ENCODE measurements around the gene CASP7.

CASP7 gene

GRCh38 chr10:113743594-113743993 is 63.9 kb downstream of the CASP7 start:
- H3K4me1 ChIP-seq (ENCODE audit: insufficient read depth, low read length, severe bottlenecking), result no peaks in the 10 kb centered on the region
- TF ChIP-seq, protein P1, sequence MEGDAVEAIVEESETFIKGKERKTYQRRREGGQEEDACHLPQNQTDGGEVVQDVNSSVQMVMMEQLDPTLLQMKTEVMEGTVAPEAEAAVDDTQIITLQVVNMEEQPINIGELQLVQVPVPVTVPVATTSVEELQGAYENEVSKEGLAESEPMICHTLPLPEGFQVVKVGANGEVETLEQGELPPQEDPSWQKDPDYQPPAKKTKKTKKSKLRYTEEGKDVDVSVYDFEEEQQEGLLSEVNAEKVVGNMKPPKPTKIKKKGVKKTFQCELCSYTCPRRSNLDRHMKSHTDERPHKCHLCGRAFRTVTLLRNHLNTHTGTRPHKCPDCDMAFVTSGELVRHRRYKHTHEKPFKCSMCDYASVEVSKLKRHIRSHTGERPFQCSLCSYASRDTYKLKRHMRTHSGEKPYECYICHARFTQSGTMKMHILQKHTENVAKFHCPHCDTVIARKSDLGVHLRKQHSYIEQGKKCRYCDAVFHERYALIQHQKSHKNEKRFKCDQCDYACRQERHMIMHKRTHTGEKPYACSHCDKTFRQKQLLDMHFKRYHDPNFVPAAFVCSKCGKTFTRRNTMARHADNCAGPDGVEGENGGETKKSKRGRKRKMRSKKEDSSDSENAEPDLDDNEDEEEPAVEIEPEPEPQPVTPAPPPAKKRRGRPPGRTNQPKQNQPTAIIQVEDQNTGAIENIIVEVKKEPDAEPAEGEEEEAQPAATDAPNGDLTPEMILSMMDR (IDR thresholded peaks at IDR 0.05; ENCODE audit: low read length), result no peak
- TF ChIP-seq EZH2 (IDR thresholded peaks at IDR 0.05; ENCODE audit: borderline replicate concordance, low read length), result no peak
- no peak overlapping the region for H3K4me2 ChIP-seq (ENCODE audit: low read length)
- no peaks in the 10 kb centered on the region for H4K20me1 ChIP-seq (ENCODE audit: insufficient read depth, low read length)
- no peak overlapping the region for H3K9ac ChIP-seq (ENCODE audit: low read length)
- H3K27ac ChIP-seq (ENCODE audit: low read depth, low read length, poor library complexity, severe bottlenecking), result no peak overlapping the region
- H3K27me3 ChIP-seq (ENCODE audit: insufficient read depth, low read length), result no peaks in the 10 kb centered on the region
- no peak overlapping the region for H3K4me3 ChIP-seq (ENCODE audit: low read depth, low read length, poor library complexity, severe bottlenecking)
- H3K36me3 ChIP-seq (ENCODE audit: insufficient read depth, low read length), result no peaks in the 10 kb centered on the region
- H3K79me2 ChIP-seq (ENCODE audit: insufficient read depth, low read length), result no peaks in the 10 kb centered on the region
- no peak overlapping the region for H2AFZ ChIP-seq (ENCODE audit: low read length)
- H3K9me2 ChIP-seq (ENCODE audit: low read depth, low read length), result no peaks in the 10 kb centered on the region
- H3K9me3 ChIP-seq (ENCODE audit: low read length), result no peaks in the 10 kb centered on the region
- no peaks in the 10 kb centered on the region for H3F3A ChIP-seq (ENCODE audit: insufficient read depth, low read length)

- Histone ChIP-seq H3K9me2 (ENCODE audit: low read depth, low read length) (no peaks in the 10 kb centered on the region), H3K9me3 (ENCODE audit: low read length) (no peaks in the 10 kb centered on the region), H3K79me2 (ENCODE audit: insufficient read depth, low read length) (no peaks in the 10 kb centered on the region), H3F3A (ENCODE audit: insufficient read depth, low read length) (no peaks in the 10 kb centered on the region), H3K36me3 (ENCODE audit: insufficient read depth, low read length) (no peaks in the 10 kb centered on the region), H3K4me3 (ENCODE audit: low read depth, low read length, poor library complexity, severe bottlenecking) (no peak overlapping the region), H3K4me2 (ENCODE audit: low read length) (no peak overlapping the region), H3K9ac (ENCODE audit: low read length) (no peak overlapping the region), H2AFZ (ENCODE audit: low read length) (no peak overlapping the region), H4K20me1 (ENCODE audit: insufficient read depth, low read length) (no peaks in the 10 kb centered on the region), H3K27ac (ENCODE audit: low read depth, low read length, poor library complexity, severe bottlenecking) (no peak overlapping the region), H3K4me1 (ENCODE audit: insufficient read depth, low read length, severe bottlenecking) (no peaks in the 10 kb centered on the region), H3K27me3 (ENCODE audit: insufficient read depth, low read length) (no peaks in the 10 kb centered on the region)
- no peak for TF ChIP-seq EZH2 (IDR thresholded peaks at IDR 0.05; ENCODE audit: borderline replicate concordance, low read length)
- TF ChIP-seq, protein P1 (IDR thresholded peaks at IDR 0.05; ENCODE audit: low read length), result no peak
Measured at GRCh38 chr10:113745374-113745773, 65.7 kb downstream of the CASP7 start.

DNA sequence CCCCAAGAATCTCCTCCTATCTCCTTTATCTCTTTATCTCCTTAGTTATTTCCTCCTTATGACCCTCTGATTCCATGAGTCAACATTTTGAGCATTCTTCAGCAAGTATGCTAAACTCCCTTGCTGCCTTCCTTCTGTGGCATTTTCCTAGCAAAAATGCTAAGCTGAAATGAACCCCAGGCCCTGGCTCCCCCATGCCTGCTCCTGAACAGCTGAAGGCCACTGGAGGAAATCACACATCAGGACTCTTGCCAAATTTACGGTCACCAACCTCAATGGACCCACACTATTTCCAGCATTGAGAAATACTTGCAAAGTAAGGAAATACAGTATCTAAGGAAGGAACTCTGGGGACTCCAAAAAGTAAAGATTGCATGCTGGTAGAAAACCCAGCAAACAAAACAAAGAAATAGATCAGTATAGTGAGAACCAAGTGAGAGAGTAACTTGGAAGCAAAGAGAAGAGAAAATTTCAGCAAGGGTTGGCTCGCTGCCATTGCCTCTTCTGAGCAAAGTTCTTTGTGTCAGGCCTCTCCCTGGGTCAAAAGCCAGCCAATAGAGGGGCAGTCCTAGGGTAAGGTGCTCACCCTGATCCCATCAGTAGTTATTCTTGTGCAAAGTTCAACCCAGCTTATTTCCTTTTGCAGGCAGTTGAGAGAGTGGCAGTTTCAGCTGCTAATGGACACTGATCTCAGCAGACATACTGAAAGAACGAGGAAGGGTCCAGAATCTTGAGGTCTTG is 66.7 kb downstream of the CASP7 start:
- TF ChIP-seq, protein P1 (IDR thresholded peaks at IDR 0.05; ENCODE audit: low read length), result no peak
- TF ChIP-seq EZH2 (IDR thresholded peaks at IDR 0.05; ENCODE audit: borderline replicate concordance, low read length), result no peak
- Histone ChIP-seq H2AFZ (ENCODE audit: low read length) (no peak overlapping the region), H3K4me2 (ENCODE audit: low read length) (no peak overlapping the region), H3K9me2 (ENCODE audit: low read depth, low read length) (no peaks in the 10 kb centered on the region), H3K79me2 (ENCODE audit: insufficient read depth, low read length) (no peaks in the 10 kb centered on the region), H3K36me3 (ENCODE audit: insufficient read depth, low read length) (no peaks in the 10 kb centered on the region), H3F3A (ENCODE audit: insufficient read depth, low read length) (no peaks in the 10 kb centered on the region), H3K27ac (ENCODE audit: low read depth, low read length, poor library complexity, severe bottlenecking) (no peak overlapping the region), H3K9me3 (ENCODE audit: low read length) (no peaks in the 10 kb centered on the region), H4K20me1 (ENCODE audit: insufficient read depth, low read length) (no peaks in the 10 kb centered on the region), H3K9ac (ENCODE audit: low read length) (no peak overlapping the region), H3K4me1 (ENCODE audit: insufficient read depth, low read length, severe bottlenecking) (no peaks in the 10 kb centered on the region), H3K4me3 (ENCODE audit: low read depth, low read length, poor library complexity, severe bottlenecking) (no peak overlapping the region), H3K27me3 (ENCODE audit: insufficient read depth, low read length) (no peaks in the 10 kb centered on the region)
